Epithelial cell of proximal tubule (primary cell): Measurements from ENCODE around the gene TSTD2. TPM values are rescaled to one million over a fixed set of nuclear protein-coding genes. Genes with fewer than 3 reads are reported as not detected.
A peak's percentile ranks its signal among the peaks of the same experiment; 100 is the strongest.
"Not testable (repeated sequence)": the region's sequence is repeated elsewhere in the genome, so short reads cannot be mapped to it uniquely, and the experiment has no call there.

ENCODE experiments used
- DNase-seq: peaks from one replicate; pipeline ENCODE4 v3.0.0-alpha.2; 2011; ENCODE audit warnings: low read depth
- H3K4me3 ChIP-seq: 2 replicates; pipeline ENCODE4 v1.5.1; 2011; ENCODE audit warnings: low read depth, mild to moderate bottlenecking, low read length
- CTCF ChIP-seq: conservative IDR thresholded peaks from 2 replicates; pipeline ENCODE4 v1.5.1; 2012; ENCODE audit warnings: low read depth, mild to moderate bottlenecking, low read length
- total RNA-seq: library from RNA; depleted of rRNA; stranded (reverse); fragments of >200 nt; gene quantifications from 2 replicates; pipeline ENCODE4 v1.2.3, GENCODE V29; 2015

Gene TSTD2
- total RNA-seq, 1 donor from 2014 or later: 21.9 TPM

DNA sequence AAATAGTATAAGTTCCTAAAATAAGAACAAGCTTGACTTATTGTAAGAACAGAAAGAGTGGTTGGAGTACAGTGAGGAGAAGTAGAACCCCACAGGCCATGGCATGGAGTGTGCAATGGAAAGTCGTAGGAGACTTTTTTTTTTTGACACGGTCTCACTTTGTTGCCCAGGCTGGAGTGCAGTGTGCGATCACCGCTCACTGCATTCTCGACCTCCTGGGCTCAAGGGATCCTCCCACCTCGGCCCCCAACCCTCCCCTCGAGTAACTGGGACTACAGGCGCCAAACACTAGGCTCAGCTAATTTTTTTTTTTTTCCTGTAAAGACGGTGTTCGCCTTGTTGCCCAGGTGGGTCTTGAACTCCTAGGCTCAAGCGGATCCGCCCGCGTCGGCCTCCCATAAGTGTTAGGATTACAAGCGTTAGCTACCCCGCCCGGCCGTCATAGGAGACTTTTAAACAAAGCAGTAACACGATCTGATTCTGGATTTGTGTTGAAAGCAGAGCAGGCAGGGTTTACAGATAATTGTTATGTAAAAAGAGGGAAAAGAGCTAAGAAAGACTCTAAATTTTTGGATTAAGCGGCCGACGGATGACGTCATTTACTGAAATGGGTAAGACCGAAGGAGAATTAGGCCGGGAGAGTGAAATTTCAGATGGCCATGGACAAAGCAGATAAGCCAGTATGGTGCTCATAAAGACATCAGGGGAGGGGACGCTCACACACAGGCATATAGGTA, 752 bp downstream of the TSTD2 start:
- H3K4me3 ChIP-seq: peak overlapping the region; percentile 82
- TF ChIP-seq CTCF: no peak
- peak; percentile 52 for DNase-seq

- TF ChIP-seq CTCF: no peak
- H3K4me3 ChIP-seq: no peak overlapping the region
- no peak for DNase-seq
These were observed 2.6 kb downstream of the TSTD2 start for GRCh38 chr9:97630591-97630990.

GRCh38 chr9:97629156-97629555, 4.0 kb downstream of the TSTD2 start:
- H3K4me3 ChIP-seq: no peak overlapping the region
- no peak for DNase-seq
- TF ChIP-seq CTCF: no peak

DNA sequence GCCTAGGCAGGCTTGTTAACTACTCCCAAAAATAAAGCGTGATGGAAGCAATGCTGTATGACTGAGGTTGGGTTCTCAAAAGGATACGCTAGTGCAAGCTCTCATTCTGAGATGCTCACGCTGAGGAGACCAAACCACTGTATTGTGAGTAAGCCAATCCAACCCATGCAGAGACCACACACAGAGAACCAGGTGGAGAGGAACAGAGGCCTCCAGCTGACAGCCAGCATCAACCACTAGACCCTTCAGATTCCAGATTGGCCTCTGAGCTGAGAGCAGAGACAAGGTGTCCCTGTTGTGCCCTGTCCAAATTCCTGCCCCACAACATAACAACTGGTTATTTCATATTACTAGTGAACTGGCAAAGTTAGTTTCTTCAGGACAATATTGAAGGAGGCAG, 4.5 kb downstream of the TSTD2 start:
- DNase-seq: no peak
- TF ChIP-seq CTCF: no peak
- H3K4me3 ChIP-seq: no peak overlapping the region

DNA sequence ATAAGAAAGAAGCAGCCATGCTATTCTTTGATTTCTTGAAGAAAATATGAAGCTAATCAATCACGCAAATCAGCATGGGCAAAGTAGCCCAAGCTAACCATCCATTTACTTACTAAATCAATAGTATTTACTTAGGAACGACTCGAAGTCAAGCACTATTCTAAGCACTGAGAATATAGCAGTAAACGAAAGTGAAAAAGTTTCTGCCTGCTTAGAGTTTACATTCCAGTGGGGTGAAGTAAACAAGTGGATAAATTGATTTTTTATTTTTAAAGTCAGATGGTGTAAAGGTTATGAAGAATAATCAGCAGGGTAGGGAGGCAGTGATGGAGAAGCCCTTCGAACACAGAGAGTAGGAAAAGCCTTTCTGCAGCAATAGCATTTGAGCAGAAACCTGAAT, 5.5 kb downstream of the TSTD2 start:
- DNase-seq: no peak
- TF ChIP-seq CTCF: no peak
- H3K4me3 ChIP-seq: no peak overlapping the region

GRCh38 chr9:97625620-97626019, 7.5 kb downstream of the TSTD2 start:
- no peak for TF ChIP-seq CTCF
- no peak for DNase-seq
- H3K4me3 ChIP-seq: no peak overlapping the region

- no peak overlapping the region for H3K4me3 ChIP-seq
- TF ChIP-seq CTCF: no peak
- DNase-seq: no peak
These were observed 9.2 kb downstream of the TSTD2 start for GRCh38 chr9:97623946-97624345.

DNA sequence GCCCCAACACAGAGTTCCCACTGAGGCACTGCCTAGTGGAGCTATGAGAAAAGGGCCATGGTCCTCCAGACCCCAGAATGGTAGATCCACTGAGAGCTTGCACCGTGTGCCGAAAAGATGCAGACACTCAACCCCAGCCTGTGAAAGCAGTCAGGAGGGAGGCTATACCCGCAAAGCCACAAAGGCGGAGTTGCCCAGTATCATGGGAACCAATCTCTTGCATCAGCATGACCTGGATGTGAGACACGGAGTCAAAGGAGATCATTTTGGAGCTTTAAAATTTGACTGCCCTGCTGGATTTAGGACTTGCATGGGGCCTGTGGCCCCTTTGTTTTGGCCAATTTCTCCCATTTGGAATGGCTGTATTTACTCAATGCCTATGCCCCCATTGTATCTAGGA, 10.7 kb downstream of the TSTD2 start:
- DNase-seq, H3K4me3 ChIP-seq: not testable (repeated sequence)

GRCh38 chr9:97620063-97620462, 13.1 kb downstream of the TSTD2 start:
- DNase-seq, H3K4me3 ChIP-seq: not testable (repeated sequence)
